ENCODE measurements around the gene CDSN. TPM values are rescaled to one million over a fixed set of nuclear protein-coding genes. Genes with fewer than 3 reads are reported as not detected.

CDSN gene
- total and polyA plus RNA-seq, 5 donors: 0.11 to 0.17 (median 0.14) TPM; not detected in 2

DNA sequence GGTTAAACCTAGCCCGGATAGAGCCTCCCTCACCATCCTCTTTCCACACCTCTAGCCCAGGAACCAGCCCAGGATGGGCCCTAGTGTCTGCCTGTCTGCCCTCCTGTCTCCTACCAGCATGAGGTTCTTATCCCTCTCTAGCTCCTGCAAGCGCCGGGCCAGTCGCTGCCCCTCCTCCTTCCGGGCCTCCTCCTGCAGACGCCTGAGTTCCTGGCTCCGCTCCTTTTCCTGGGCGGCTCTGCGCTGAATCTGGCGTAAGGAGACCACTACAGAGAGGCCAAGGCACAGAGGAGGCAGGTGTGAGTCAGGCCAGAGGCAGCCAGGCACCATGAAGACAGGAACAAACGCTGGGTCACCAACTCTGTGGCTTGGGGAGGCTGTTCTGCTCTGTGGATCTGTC is 22.9 kb upstream of the CDSN start:
- peak; percentile 83 to 89 (median 86) for DNase-seq
- ATAC-seq: peak; percentile 78 to 93
- 36% methylated on average over 11 of the region's 11 CpGs for WGBS
- no peaks in the 10 kb centered on the region for H3K9me3 ChIP-seq (ENCODE audit: control insufficient read depth, low read length)
- H3K27me3 ChIP-seq (ENCODE audit: control insufficient read depth, insufficient read depth): no peaks in the 10 kb centered on the region
- no peak overlapping the region for H3K4me3 ChIP-seq (ENCODE audit: low read length)
- intact Hi-C loops (cut with DNase I): loop anchor here in 1 of 4 donors (5.0 kb wide), 1 partner anchor 224 kb away; no protein-coding TSS in a partner anchor
- peaks cover 8% of the 10 kb centered on the region for H3K4me1 ChIP-seq (ENCODE audit: control insufficient read depth, insufficient read depth, low read length)
- peak overlapping the region; percentile 65 for H3K27ac ChIP-seq (ENCODE audit: low read length)

DNA sequence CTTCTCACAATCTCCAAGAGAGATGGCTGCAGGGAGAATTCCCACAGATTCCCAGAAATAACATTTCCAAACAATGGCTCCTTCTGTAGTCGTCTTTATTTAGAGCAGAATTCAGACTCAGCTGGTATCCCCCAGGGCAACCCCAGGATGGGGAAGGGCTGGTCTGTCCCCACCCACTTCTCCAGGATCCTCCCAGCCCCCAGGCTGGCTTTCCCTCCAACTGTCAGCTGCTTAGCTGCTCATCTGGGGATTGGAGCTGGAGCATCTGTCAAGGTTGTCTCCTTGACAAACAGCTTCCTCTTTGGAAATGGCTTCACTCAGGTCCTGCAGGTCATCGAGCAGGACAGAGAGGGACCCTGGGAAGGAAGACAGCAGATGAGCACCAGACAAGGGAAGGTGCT is 22.1 kb upstream of the CDSN start:
- peak in 1 of 3 donors; percentile 53 for DNase-seq
- peak; percentile 7 to 60 for ATAC-seq
- Histone ChIP-seq H3K27ac (ENCODE audit: low read length) (peak overlapping the region; percentile 45), H3K27me3 (ENCODE audit: control insufficient read depth, insufficient read depth) (no peaks in the 10 kb centered on the region), H3K9me3 (ENCODE audit: control insufficient read depth, low read length) (no peaks in the 10 kb centered on the region), H3K4me1 (ENCODE audit: control insufficient read depth, insufficient read depth, low read length) (peaks cover 8% of the 10 kb centered on the region), H3K4me3 (ENCODE audit: low read length) (no peak overlapping the region)
- intact Hi-C loops (cut with DNase I): loop anchor here in 1 of 4 donors (5.0 kb wide), 1 partner anchor 225 kb away; no protein-coding TSS in a partner anchor
- WGBS: 44% methylated on average over 2 of the region's 2 CpGs

DNA sequence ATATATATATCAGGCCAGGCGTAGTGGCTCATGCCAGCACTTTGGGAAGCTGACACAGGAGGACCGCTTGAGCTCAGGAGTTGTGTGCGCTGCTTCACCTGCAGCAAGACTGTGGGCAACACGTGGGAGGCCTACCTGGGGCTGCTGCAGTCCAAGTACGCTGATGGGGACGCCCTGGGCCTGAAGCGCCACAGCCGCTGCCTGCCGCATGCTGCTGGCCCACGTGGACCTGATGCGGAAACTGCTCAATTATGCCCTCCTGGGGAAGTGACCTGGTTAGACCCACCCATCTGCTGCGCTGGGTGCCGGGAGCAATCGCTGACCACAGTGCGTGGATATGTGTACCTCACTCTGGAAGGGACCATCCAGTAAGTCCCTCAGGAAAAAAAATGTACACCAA is 20.4 kb upstream of the CDSN start:
- intact Hi-C loops (cut with DNase I): loop anchor here in 1 of 4 donors (5.0 kb wide), 1 partner anchor 227 kb away; no protein-coding TSS in a partner anchor

DNA sequence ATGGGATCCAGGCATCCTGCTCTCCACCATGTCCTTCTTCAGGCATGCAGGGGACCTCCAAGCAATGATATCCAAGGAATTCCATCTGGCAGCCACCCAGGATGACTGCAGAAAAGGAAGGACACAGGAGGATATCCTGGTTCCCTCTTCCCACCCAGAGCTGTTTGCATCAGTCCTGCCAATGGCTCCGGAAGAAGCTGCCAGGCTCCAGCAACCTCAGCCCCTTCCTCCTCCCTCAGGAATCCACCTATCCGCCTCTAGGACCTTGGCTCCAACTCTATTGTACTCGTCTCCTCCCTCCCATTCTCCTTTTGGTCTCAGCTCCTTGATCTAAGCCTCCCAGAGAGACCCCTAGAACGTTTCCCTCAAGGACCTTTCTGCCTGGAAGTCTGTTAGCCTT is 19.4 kb upstream of the CDSN start:
- peaks cover 8% of the 10 kb centered on the region for H3K4me1 ChIP-seq (ENCODE audit: control insufficient read depth, insufficient read depth, low read length)
- intact Hi-C loops (cut with DNase I): loop anchor here (2.0 to 10.0 kb wide), 5 partner anchors 51 to 235 kb away; no protein-coding TSS in a partner anchor
- ATAC-seq: no peak
- H3K27ac ChIP-seq (ENCODE audit: low read length): no peak overlapping the region
- no peaks in the 10 kb centered on the region for H3K9me3 ChIP-seq (ENCODE audit: control insufficient read depth, low read length)
- no peaks in the 10 kb centered on the region for H3K27me3 ChIP-seq (ENCODE audit: control insufficient read depth, insufficient read depth)
- no peak for DNase-seq
- H3K4me3 ChIP-seq (ENCODE audit: low read length): no peak overlapping the region
- WGBS: 9% methylated on average over 4 of the region's 4 CpGs

More for the DNA sequence above, 20.4 kb upstream of the CDSN start:
- Histone ChIP-seq H3K27me3 (ENCODE audit: control insufficient read depth, insufficient read depth) (no peaks in the 10 kb centered on the region), H3K9me3 (ENCODE audit: control insufficient read depth, low read length) (no peaks in the 10 kb centered on the region), H3K4me3 (ENCODE audit: low read length) (no peak overlapping the region), H3K4me1 (ENCODE audit: control insufficient read depth, insufficient read depth, low read length) (peaks cover 8% of the 10 kb centered on the region), H3K27ac (ENCODE audit: low read length) (no peak overlapping the region)
- no peak for ATAC-seq
- DNase-seq: no peak
- 83% methylated on average over 15 of the region's 15 CpGs for WGBS

DNA sequence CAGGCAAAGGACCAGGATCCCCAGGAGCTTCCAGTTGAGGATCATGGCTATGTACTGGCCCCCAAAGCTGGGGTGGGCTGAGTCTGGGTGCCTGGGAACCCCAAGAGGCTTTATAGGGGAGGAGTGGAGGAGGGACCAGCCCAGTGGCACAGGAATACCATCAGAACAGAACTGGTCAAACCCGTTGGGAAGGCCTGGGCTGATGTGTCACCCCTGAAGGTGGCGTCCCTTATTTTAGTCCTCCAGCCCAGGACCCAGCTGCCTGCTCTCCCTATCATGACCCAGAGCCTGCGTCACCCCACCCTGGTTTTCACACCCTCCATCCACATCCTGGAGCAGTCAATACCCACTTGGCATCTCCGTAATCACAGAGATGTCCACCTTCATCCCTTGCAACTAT is 18.7 kb upstream of the CDSN start, which contains the start of gene PSORS1C2:
Gene PSORS1C2 (minus strand): TSS at position 85 of the 400 bp plus-strand sequence. CDS start 40 bp downstream, at position 45.
- H3K4me3 ChIP-seq (ENCODE audit: low read length): no peak within 1 kb of the TSS
- 78% methylated on average over 4 of the region's 4 CpGs for WGBS

DNA sequence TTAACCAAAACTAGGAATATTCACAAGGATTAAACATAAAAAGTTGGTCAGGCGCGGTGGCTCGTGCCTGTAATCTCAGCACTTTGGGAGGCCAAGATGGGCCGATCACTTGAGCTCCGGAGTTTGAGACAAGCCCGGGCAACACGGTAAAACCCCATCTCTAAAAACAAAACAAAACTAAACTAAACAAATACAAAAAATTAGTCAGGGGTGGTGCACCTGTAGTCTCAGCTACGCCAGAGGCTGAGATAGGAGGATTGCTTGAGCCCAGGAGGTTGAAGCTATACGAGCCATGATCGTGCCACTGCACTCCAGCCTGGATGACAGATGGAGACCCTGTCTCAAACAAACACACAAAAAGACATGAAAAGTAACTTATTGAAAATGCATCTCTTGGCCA is 15.5 kb upstream of the CDSN start:
- ATAC-seq (no peak), DNase-seq (no peak)
- H3K27me3 ChIP-seq (ENCODE audit: control insufficient read depth, insufficient read depth): no peaks in the 10 kb centered on the region
- no peak overlapping the region for H3K4me3 ChIP-seq (ENCODE audit: low read length)
- H3K4me1 ChIP-seq (ENCODE audit: control insufficient read depth, insufficient read depth, low read length): peaks cover 6% of the 10 kb centered on the region
- intact Hi-C loops (cut with DNase I): loop anchor here in 3 of 4 donors (2.0 to 10.0 kb wide), 4 partner anchors 57 to 239 kb away; no protein-coding TSS in a partner anchor
- WGBS: 86% methylated on average over 10 of the region's 10 CpGs
- H3K27ac ChIP-seq (ENCODE audit: low read length): no peak overlapping the region
- no peaks in the 10 kb centered on the region for H3K9me3 ChIP-seq (ENCODE audit: control insufficient read depth, low read length)

More for the DNA sequence above, 18.7 kb upstream of the CDSN start, which contains the start of gene PSORS1C2:
- H3K27me3 ChIP-seq (ENCODE audit: control insufficient read depth, insufficient read depth): no peaks in the 10 kb centered on the region
- H3K4me1 ChIP-seq (ENCODE audit: control insufficient read depth, insufficient read depth, low read length): peaks cover 8% of the 10 kb centered on the region
- intact Hi-C loops (cut with DNase I): loop anchor here (2.0 to 10.0 kb wide), 5 partner anchors 52 to 236 kb away; no protein-coding TSS in a partner anchor
- H3K27ac ChIP-seq (ENCODE audit: low read length): no peak within 1 kb of the TSS
- ATAC-seq (no peak), DNase-seq (no peak)
- H3K9me3 ChIP-seq (ENCODE audit: control insufficient read depth, low read length): no peaks in the 10 kb centered on the region

DNA sequence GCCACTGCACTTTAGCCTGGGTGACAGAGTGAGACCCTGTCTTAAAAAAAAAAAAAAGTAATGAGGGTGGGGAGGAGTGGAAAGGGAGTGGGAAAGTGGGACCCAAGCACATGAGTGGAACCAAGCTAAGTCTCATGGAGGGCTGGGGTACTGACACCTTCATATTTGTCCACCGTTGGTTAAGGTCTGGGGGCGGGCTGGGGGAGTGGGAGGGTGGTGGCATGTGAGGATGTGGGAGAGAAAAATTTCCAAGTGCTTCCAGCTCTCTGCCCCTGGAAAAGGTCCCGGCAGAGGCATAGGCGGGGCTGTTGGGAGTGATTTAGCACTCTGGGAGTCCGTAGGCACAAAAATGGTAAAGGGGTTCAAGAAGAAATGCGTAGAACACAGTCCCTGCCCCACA is 12.6 kb upstream of the CDSN start:
- no peaks in the 10 kb centered on the region for H3K9me3 ChIP-seq (ENCODE audit: control insufficient read depth, low read length)
- no peak for ATAC-seq
- H3K4me3 ChIP-seq (ENCODE audit: low read length): no peak overlapping the region
- intact Hi-C loops (cut with DNase I): loop anchor here in 1 of 4 donors (10.0 kb wide), 1 partner anchor 242 kb away; no protein-coding TSS in a partner anchor
- DNase-seq: no peak
- no peak overlapping the region for H3K27ac ChIP-seq (ENCODE audit: low read length)
- no peaks in the 10 kb centered on the region for H3K27me3 ChIP-seq (ENCODE audit: control insufficient read depth, insufficient read depth)
- peaks cover under 1% of the 10 kb centered on the region for H3K4me1 ChIP-seq (ENCODE audit: control insufficient read depth, insufficient read depth, low read length)
- 67% methylated on average over 6 of the region's 6 CpGs for WGBS

DNA sequence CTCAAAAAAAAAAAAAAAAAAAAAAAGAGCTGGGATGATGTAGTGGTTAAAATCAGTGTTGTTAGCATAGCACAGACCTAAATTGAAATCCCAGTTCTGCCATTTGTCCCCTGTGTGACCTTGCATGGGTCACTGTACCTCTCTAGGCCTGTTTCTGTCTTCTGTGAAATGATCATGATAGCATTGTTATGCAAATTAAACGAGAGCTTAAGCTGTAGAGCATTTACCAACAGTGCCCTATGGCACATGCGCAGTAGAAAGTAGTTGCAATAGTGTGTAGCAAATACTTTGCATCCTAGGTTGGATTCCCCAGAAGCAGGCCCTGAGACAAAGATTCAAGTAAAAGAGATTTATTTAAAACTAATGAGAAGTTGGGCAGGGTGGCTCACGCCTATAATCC is 11.3 kb upstream of the CDSN start:
- no peaks in the 10 kb centered on the region for H3K9me3 ChIP-seq (ENCODE audit: control insufficient read depth, low read length)
- H3K27me3 ChIP-seq (ENCODE audit: control insufficient read depth, insufficient read depth): no peaks in the 10 kb centered on the region
- intact Hi-C loops (cut with DNase I): loop anchor here in 1 of 4 donors (10.0 kb wide), 1 partner anchor 243 kb away; no protein-coding TSS in a partner anchor
- peaks cover 2% of the 10 kb centered on the region for H3K4me1 ChIP-seq (ENCODE audit: control insufficient read depth, insufficient read depth, low read length)
- no peak for DNase-seq
- no peak for ATAC-seq
- 75% methylated on average over 3 of the region's 3 CpGs for WGBS
- H3K4me3 ChIP-seq (ENCODE audit: low read length): no peak overlapping the region
- H3K27ac ChIP-seq (ENCODE audit: low read length): no peak overlapping the region

DNA sequence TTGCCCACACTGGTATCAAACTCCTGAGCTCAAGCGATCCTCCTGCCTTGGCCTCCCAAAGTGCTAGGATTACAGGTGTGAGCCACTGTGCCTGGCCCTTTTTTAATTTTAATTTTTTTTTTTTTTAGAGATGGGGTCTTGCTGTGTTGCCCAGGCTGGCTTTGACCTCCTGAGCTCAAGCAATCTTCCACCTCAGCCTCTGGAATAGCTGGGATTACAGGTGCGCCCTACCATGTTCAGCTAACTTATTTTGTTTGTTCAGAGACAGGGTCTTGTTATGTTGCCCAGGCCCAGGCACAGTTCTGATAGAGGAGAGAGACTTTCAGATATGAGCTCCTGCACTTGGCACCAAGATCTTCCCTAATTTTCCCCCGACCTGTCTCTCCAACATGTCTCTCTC is 10.5 kb upstream of the CDSN start:
- H3K27me3 ChIP-seq (ENCODE audit: control insufficient read depth, insufficient read depth): no peaks in the 10 kb centered on the region
- H3K4me1 ChIP-seq (ENCODE audit: control insufficient read depth, insufficient read depth, low read length): peaks cover 8% of the 10 kb centered on the region
- DNase-seq (no peak), ATAC-seq (no peak)
- H3K4me3 ChIP-seq (ENCODE audit: low read length): no peak overlapping the region
- WGBS: 93% methylated on average over 3 of the region's 3 CpGs
- H3K27ac ChIP-seq (ENCODE audit: low read length): no peak overlapping the region
- no peaks in the 10 kb centered on the region for H3K9me3 ChIP-seq (ENCODE audit: control insufficient read depth, low read length)
- intact Hi-C loops (cut with DNase I): loop anchor here in 1 of 4 donors (10.0 kb wide), 1 partner anchor 244 kb away; no protein-coding TSS in a partner anchor

DNA sequence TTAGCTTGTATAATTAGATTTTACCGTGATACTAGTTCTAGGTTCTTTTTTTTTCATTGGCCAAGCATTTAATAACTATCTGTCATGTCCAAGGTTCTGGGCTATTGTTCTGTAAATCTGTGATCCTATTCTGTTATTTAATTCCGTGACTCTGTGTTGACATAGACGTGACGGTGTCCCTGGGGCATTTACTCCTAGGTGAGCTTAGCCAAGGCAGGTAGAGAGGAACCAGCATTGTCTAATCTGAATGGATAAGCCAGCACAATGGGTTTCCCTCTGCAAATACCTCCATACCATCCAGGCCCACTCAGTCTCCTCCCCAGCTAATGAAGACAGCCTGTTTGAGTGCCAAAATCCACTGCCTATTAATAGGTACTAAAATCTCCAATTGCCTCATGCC is 8.9 kb upstream of the CDSN start:
- Histone ChIP-seq H3K9me3 (ENCODE audit: control insufficient read depth, low read length) (no peaks in the 10 kb centered on the region), H3K4me3 (ENCODE audit: low read length) (no peak overlapping the region), H3K4me1 (ENCODE audit: control insufficient read depth, insufficient read depth, low read length) (peaks cover 12% of the 10 kb centered on the region), H3K27ac (ENCODE audit: low read length) (no peak overlapping the region), H3K27me3 (ENCODE audit: control insufficient read depth, insufficient read depth) (no peaks in the 10 kb centered on the region)
- DNase-seq (no peak), ATAC-seq (no peak)
- intact Hi-C loops (cut with DNase I): loop anchor here in 1 of 4 donors (5.0 kb wide), 1 partner anchor 233 kb away; no protein-coding TSS in a partner anchor
- WGBS: 59% methylated on average over 4 of the region's 4 CpGs

DNA sequence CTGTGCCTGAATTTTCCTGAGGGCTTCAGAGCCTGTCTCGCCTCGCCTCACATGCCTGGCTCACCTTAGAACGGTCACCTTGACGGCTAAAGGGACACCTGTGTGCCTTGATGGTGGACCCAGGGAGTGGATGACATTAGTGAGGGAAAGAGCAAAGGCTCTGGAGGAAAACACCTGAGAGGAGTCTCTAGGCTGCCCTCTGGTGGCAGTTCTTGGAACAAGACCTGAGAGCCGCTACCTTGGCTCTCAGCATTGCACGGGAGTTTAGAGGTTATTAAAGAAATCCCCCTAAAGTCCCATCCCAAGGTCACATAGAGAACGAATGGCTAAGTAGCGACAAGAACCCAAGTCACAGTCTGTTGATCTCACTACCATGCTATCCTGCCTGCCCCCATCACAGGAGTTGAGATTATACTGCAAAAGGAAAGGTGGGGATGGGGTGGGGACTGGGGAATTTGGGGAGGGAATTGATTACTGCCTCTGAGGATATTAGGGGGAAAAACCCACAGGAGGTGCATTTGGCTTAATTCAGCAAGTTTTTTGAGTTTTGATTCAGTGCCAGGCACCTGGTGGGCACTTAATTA is 7.9 kb upstream of the CDSN start:
- H3K9me3 ChIP-seq (ENCODE audit: control insufficient read depth, low read length): no peaks in the 10 kb centered on the region
- WGBS: 13% methylated on average over 8 of the region's 8 CpGs
- intact Hi-C loops (cut with DNase I): loop anchor here in 1 of 4 donors (5.0 kb wide), 1 partner anchor 234 kb away; no protein-coding TSS in a partner anchor
- H3K4me1 ChIP-seq (ENCODE audit: control insufficient read depth, insufficient read depth, low read length): peaks cover 14% of the 10 kb centered on the region
- peak in 2 of 3 donors; percentile 47 to 83 for DNase-seq
- no peaks in the 10 kb centered on the region for H3K27me3 ChIP-seq (ENCODE audit: control insufficient read depth, insufficient read depth)
- no peak overlapping the region for H3K4me3 ChIP-seq (ENCODE audit: low read length)
- H3K27ac ChIP-seq (ENCODE audit: low read length): no peak overlapping the region
- no peak for ATAC-seq

Measured in right cardiac atrium (tissue), 5 donors.